Heart left ventricle (tissue), 16 donors: ENCODE results near the gene CLEC16A. TPM values are rescaled to one million over a fixed set of nuclear protein-coding genes. Genes with fewer than 3 reads are reported as not detected.

Experiments used
- ATAC-seq, 4 donors: fragments of 200-7000 bp; cut with Tn5 transposase; one replicate each; pipeline ENCODE4 v1.9.1; 2020 to 2022; ENCODE audit warnings: moderate library complexity in 4 of 4, mild to moderate bottlenecking in 3 of 4, moderate number of reproducible peaks in 1 of 4
- DNase-seq, 5 donors: peaks; one replicate each; pipeline ENCODE4 v3.0.0-alpha.2; 2020
- H3K27ac ChIP-seq, 12 donors: fragments of 200-600 bp; sonication (generic) in 4 of 12; one replicate each; pipeline versions ENCODE4 v1.5.0 to v1.8.0; 2016 to 2022; ENCODE audit warnings: mild to moderate bottlenecking in 2 of 12
- H3K27me3 ChIP-seq, 9 donors: fragments of 200-600 bp; sonication (generic) in 2 of 9; one replicate each; pipeline versions ENCODE4 v1.5.1 to v1.8.0; 2016 to 2022; ENCODE audit warnings: mild to moderate bottlenecking in 3 of 9
- H3K36me3 ChIP-seq, 9 donors: fragments of 200-600 bp; sonication (generic) in 2 of 9; one replicate each; pipeline versions ENCODE4 v1.5.0 to v1.8.0; 2018 to 2022; ENCODE audit warnings: mild to moderate bottlenecking in 2 of 9
- H3K4me1 ChIP-seq, 12 donors: fragments of 200-600 bp; sonication (generic) in 4 of 12; one replicate each; pipeline versions ENCODE4 v1.5.0 to v1.8.0; 2016 to 2022; ENCODE audit warnings: mild to moderate bottlenecking in 3 of 12
- H3K4me3 ChIP-seq, 12 donors: fragments of 200-600 bp; sonication (generic) in 4 of 12; one replicate each; pipeline versions ENCODE4 v1.5.0 to v1.8.0; 2017 to 2022; ENCODE audit warnings: mild to moderate bottlenecking in 9 of 12, moderate library complexity in 4 of 12
- H3K9me3 ChIP-seq, 12 donors: fragments of 200-600 bp; sonication (generic) in 4 of 12; one replicate each; pipeline versions ENCODE4 v1.5.0 to v1.8.0; 2016 to 2022; ENCODE audit warnings: mild to moderate bottlenecking in 1 of 12
- POLR2A ChIP-seq, 2 donors: fragments of 450-650 bp; IDR thresholded peaks; one replicate each; pipeline ENCODE4 v1.6.1; 2017; ENCODE audit warnings: antibody characterized with exemption in 2 of 2, mild to moderate bottlenecking in 2 of 2, moderate library complexity in 2 of 2
- WGBS, 4 donors: extraction: QIAGEN DNeasy Blood & Tissue Kit in 2 of 4; methylation state at CpG; one replicate each; pipeline versions ENCODE4 v1.1.5 to v1.1.7; 2013 to 2018; 5-methylcytosine and 5-hydroxymethylcytosine counted together
- intact Hi-C, 10 donors: fragments of 100-400 bp; cut with DNase I; formaldehyde crosslinking; loops; one replicate each; pipeline versions ENCODE4 v1.11.1 to v1.14.2; 2022
- polyA plus RNA-seq, 2 donors: library from polyadenylated mRNA; stranded (reverse); fragments of 200-250 nt; gene quantifications; one replicate each; pipeline ENCODE4 v1.2.3, GENCODE V29; 2013
- total RNA-seq, 9 donors: library from RNA; depleted of rRNA in 2 of 9; stranded (reverse); fragments of >200 nt in 2 of 9; fragmentation: NEBNext Ultra II Directional in 3 of 9; extraction: Animal tissue kit (Norgen Biotek cat#: 25700) in 3 of 9; gene quantifications; one replicate each; pipeline versions ENCODE4 v1.1.0 to v1.2.4, GENCODE V29; 2016 to 2023
- TF ChIP-seq, protein P1 (sequence below), 12 donors: fragments of 200-600 bp; sonication (generic) in 4 of 12; IDR thresholded peaks; one replicate each; pipeline versions ENCODE4 v1.5.0 to v1.8.0; 2018 to 2022; ENCODE audit warnings: antibody characterized with exemption in 12 of 12, mild to moderate bottlenecking in 5 of 12
- donor health status: ischemic (EF 13 %, LVEDD 7.1; RV severe dilation, severe dysfunction).
- donor health status: healthy with polysubstance abuse.
- donor health status: DM: no; HTN: yes; CAD: no.
- donor health status: DM: no; HTN: no; CAD: no.
- donor health status: ischemic (EF 25% LVEDD 6.9; RV normal size, moderate dysfunction).
- donor health status: ischemic (EF 25% LVEDD 5.7; RV mildly dilated, moderate dysfunction).
- donor health status: healthy.
- donor health status: DM: yes; HTN: yes; CAD: no.
- donor health status: ischemic (EF 35%, LVEDD 5.7; RV mildly dilated, moderate dysfunction).
- donor health status: nonischemic (EF 11% LVEDD 7.7; RV severe dilation, severe dysfunction).
- donor health status: DM: yes; HTN: yes; CAD: no.
- donor health status: PGD.
- donor health status: ischemic (EF 29% LVEDD 5.4; RV normal size, mild dysfunction).
- donor health status: nonischemic (EF 23%, LVEDD 6.1; RV moderate dilation, normal function).

CLEC16A gene
- total and polyA plus RNA-seq, 11 donors: 13.8 to 41.1 (median 23.7) TPM

DNA sequence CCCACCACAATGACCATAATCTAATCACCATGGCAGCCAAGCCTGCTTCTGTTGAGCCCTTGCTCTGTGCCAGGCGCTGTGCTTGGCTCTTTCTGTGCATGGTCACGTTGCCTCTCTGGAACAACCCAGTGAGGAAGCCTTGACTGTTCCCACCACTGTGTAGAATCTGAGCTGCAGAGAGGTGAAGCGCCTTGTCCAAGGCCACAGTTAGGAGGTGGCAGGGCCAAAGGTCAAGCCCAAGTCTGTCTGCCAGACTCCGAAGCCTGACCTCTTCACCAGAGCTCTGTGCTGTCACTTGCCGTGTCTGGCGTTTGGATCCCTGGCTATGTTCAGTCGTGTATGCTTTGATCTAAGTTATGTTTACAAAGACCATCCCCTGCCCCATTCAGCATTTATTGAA is 10.5 kb downstream of the CLEC16A start:
- peaks cover 0 to 19% (median 11%) of the 10 kb centered on the region in 9 donors for H3K36me3 ChIP-seq
- ATAC-seq: peak in 1 of 4 donors; percentile 27

DNA sequence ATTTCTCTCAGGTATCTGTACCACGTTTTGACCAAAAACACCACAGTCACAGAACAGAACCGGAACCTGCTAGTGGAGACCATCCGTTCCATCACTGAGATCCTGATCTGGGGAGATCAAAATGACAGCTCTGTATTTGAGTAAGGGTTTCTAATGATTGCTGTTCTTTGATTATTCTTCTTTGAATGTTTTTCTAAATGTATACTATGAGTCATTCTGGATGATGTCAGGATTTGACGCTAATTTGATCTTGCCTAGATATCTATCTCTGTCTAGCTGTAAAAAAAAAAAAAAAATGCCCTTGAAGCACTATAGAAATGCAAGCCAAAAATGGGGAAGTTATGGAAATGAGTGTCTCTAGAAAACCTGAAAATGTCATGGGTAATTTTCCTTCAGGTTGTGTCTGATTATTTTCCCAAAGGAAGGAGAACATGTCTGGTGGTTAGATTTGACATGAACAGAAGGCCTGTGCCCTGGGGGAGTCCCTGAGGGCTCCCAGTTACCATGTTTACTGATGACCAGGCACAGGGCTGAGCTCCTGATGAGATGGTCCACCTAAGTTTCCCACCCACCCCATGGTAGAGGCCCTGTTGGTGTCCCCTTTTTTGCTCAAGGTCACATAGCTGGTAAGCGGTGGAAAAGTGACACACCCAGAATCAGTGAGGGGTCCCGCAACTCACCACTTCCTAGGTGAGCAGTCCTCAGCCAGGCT is 13.6 kb downstream of the CLEC16A start:
- TF ChIP-seq, protein P1, sequence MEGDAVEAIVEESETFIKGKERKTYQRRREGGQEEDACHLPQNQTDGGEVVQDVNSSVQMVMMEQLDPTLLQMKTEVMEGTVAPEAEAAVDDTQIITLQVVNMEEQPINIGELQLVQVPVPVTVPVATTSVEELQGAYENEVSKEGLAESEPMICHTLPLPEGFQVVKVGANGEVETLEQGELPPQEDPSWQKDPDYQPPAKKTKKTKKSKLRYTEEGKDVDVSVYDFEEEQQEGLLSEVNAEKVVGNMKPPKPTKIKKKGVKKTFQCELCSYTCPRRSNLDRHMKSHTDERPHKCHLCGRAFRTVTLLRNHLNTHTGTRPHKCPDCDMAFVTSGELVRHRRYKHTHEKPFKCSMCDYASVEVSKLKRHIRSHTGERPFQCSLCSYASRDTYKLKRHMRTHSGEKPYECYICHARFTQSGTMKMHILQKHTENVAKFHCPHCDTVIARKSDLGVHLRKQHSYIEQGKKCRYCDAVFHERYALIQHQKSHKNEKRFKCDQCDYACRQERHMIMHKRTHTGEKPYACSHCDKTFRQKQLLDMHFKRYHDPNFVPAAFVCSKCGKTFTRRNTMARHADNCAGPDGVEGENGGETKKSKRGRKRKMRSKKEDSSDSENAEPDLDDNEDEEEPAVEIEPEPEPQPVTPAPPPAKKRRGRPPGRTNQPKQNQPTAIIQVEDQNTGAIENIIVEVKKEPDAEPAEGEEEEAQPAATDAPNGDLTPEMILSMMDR (IDR thresholded peaks at IDR 0.05): no peak
- TF ChIP-seq POLR2A (IDR thresholded peaks at IDR 0.05): no peak
- peaks cover 0 to 30% (median 18%) of the 10 kb centered on the region in 9 donors for H3K36me3 ChIP-seq
- ATAC-seq (no peak), DNase-seq (no peak)
- H3K27ac ChIP-seq: no peak overlapping the region
- no peaks in the 10 kb centered on the region for H3K9me3 ChIP-seq
- intact Hi-C loops: no loop called here
- no peak overlapping the region for H3K4me3 ChIP-seq
- 86 to 92% (median 88%) methylated on average over 6 of the region's 6 CpGs for WGBS, 4 donors
- peaks cover 0 to 30% (median 15%) of the 10 kb centered on the region in 12 donors for H3K4me1 ChIP-seq
- no peaks in the 10 kb centered on the region for H3K27me3 ChIP-seq

More for the DNA sequence above, 10.5 kb downstream of the CLEC16A start:
- Histone ChIP-seq H3K27ac (no peak overlapping the region), H3K4me3 (no peak overlapping the region), H3K9me3 (no peaks in the 10 kb centered on the region), H3K27me3 (no peaks in the 10 kb centered on the region), H3K4me1 (peaks cover 0 to 20% (median 7%) of the 10 kb centered on the region in 12 donors)
- no peak for TF ChIP-seq POLR2A (IDR thresholded peaks at IDR 0.05)
- TF ChIP-seq, protein P1 (IDR thresholded peaks at IDR 0.05): no peak
- WGBS, 4 donors: 79 to 94% (median 91%) methylated on average over 7 of the region's 7 CpGs
- intact Hi-C loops: no loop called here
- peak in 1 of 5 donors; percentile 19 for DNase-seq

DNA sequence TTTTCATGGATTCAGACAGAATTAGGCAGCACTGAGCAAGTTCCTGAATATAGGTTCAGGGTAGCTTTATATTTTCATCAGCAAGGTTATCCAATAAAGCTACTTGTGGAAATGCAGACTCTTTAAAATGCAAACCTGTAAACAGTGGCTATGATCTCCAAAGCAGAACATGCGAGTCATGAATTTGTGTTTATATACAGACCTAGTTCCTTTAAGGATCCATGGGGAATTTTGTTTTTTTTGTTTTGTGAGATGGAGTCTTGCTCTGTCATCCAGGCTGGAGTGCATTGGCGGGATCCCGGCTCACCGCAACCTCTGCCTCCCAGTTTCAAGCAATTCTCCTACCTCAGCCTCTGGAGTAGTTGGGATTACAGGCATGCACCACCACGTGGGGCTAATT is 14.8 kb downstream of the CLEC16A start:
- TF ChIP-seq, protein P1 (IDR thresholded peaks at IDR 0.05): no peak
- no peak for TF ChIP-seq POLR2A (IDR thresholded peaks at IDR 0.05)
- no peaks in the 10 kb centered on the region for H3K9me3 ChIP-seq
- ATAC-seq: no peak
- H3K4me3 ChIP-seq: no peak overlapping the region
- no peaks in the 10 kb centered on the region for H3K27me3 ChIP-seq
- no peak for DNase-seq
- peaks cover 4 to 40% (median 27%) of the 10 kb centered on the region in 9 donors for H3K36me3 ChIP-seq
- H3K4me1 ChIP-seq: peaks cover 0 to 29% (median 14%) of the 10 kb centered on the region in 12 donors
- WGBS, 4 donors: 84 to 93% (median 91%) methylated on average over 5 of the region's 5 CpGs
- no peak overlapping the region for H3K27ac ChIP-seq
- intact Hi-C loops: no loop called here

GRCh38 chr16:10961231-10961630 is 16.9 kb downstream of the CLEC16A start:
- WGBS, 4 donors: 54 to 69% (median 59%) methylated on average over 7 of the region's 7 CpGs
- H3K27ac ChIP-seq: peak overlapping the region in 9 of 12 donors; percentile 20 to 77 (median 59)
- ATAC-seq: peak; percentile 56 to 87 (median 70)
- DNase-seq: peak in 2 of 5 donors; percentile 46 to 84
- peaks cover 4 to 51% (median 27%) of the 10 kb centered on the region in 9 donors for H3K36me3 ChIP-seq
- no peaks in the 10 kb centered on the region for H3K9me3 ChIP-seq
- H3K4me3 ChIP-seq: no peak overlapping the region
- no peaks in the 10 kb centered on the region for H3K27me3 ChIP-seq
- peaks cover 0 to 24% (median 17%) of the 10 kb centered on the region in 12 donors for H3K4me1 ChIP-seq
- no peak for TF ChIP-seq POLR2A (IDR thresholded peaks at IDR 0.05)
- TF ChIP-seq, protein P1 (IDR thresholded peaks at IDR 0.05): no peak
- intact Hi-C loops: loop anchor here in 4 of 10 donors (5.0 to 10.0 kb wide), 2 partner anchors 396 to 754 kb away; no protein-coding TSS in a partner anchor
